Measurements from ENCODE around the gene WWP2.

The WWP2 gene

DNA sequence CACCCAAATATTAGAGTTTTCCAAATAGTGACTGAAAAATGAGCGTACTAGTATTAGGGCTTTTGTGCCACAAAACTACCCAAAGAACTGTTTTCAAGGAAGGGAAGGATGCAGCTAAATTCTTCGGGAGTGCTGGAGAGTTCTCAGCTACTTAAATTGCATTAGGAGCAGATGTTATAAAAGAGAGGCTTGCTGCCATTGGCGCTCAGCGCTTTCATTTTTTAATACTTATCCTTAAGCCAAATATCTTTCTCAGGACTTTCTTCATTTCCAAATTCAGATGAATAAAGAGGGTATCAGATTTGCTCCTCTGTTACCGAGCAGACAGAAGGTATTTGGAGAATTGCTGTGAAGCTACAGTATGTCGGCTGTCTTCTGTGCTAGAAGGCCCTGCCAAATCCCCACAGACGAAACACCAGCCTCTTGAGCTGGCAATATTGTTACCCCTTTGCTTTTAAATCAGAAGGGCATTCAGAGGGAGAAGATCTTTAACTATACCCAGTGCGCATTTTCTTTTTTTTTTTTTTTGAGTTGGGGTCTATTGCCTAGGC, 141.8 kb downstream of the WWP2 start:
- TF ChIP-seq, protein P1, sequence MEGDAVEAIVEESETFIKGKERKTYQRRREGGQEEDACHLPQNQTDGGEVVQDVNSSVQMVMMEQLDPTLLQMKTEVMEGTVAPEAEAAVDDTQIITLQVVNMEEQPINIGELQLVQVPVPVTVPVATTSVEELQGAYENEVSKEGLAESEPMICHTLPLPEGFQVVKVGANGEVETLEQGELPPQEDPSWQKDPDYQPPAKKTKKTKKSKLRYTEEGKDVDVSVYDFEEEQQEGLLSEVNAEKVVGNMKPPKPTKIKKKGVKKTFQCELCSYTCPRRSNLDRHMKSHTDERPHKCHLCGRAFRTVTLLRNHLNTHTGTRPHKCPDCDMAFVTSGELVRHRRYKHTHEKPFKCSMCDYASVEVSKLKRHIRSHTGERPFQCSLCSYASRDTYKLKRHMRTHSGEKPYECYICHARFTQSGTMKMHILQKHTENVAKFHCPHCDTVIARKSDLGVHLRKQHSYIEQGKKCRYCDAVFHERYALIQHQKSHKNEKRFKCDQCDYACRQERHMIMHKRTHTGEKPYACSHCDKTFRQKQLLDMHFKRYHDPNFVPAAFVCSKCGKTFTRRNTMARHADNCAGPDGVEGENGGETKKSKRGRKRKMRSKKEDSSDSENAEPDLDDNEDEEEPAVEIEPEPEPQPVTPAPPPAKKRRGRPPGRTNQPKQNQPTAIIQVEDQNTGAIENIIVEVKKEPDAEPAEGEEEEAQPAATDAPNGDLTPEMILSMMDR (IDR thresholded peaks at IDR 0.05; ENCODE audit: low read depth, low read length): no peak
- no peak overlapping the region for H3K4me3 ChIP-seq (replicated peaks in 1 of 2; ENCODE audit: low read depth in 2 of 2, low read length in 2 of 2)
- DNase-seq (ENCODE audit: low read depth in 2 of 2): no peak

DNA sequence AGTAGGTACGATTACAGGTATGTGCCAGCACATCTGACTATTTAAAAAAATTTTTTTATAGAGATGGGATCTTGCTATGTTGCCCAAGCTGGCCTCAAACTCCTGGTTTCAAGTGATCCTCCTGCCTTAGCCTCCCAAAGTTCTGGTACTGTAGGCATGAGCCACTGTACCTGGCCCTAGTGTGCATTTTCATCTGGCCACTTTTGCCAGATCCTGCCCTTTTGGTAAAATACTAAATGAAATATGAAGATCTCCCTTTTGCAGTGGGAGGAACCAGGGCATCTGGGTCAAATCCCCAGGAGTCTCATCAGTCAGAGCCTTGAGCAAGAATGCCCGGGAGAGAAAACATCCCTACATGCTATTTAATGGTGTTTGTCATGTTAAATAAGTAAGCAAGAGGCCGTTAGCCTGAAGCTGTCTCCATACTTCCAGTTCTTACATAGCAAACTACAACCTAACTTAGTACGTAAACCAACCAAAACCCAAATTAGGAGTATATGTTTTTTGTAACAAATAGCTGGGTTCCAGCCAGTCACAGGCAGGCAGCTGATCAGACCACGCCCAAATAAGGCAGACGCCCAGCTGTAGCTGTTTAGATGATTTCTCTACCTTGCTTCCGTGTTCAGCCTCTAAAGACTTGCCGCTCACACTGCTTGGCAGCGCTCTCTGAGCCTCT, 142.5 kb downstream of the WWP2 start:
- DNase-seq (ENCODE audit: low read depth in 2 of 2): no peak
- no peak overlapping the region for H3K4me3 ChIP-seq (replicated peaks in 1 of 2; ENCODE audit: low read depth in 2 of 2, low read length in 2 of 2)
- TF ChIP-seq, protein P1 (IDR thresholded peaks at IDR 0.05; ENCODE audit: low read depth, low read length): no peak

DNA sequence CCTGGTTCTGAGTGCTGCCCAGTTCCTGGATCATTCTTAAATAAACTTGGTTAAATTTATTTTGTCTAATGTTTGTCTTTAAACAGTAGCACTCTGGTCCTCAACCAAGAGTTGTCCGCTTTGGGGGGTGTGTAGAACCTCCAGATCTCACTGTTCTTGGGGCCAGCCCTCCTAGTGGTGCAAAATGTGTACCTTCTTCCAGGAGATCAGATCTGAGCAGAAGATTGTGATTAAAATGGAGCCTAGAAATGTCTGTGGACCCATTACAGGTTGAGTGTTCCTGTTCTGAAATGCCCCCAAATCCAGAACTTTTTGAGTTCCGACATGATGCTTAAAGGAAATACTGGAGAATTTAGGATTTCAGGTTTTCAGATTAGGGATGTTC, 143.0 kb downstream of the WWP2 start:
- H3K4me3 ChIP-seq (replicated peaks in 1 of 2; ENCODE audit: low read depth in 2 of 2, low read length in 2 of 2): no peak overlapping the region
- DNase-seq (ENCODE audit: low read depth in 2 of 2): no peak
- TF ChIP-seq, protein P1 (IDR thresholded peaks at IDR 0.05; ENCODE audit: low read depth, low read length): no peak

DNA sequence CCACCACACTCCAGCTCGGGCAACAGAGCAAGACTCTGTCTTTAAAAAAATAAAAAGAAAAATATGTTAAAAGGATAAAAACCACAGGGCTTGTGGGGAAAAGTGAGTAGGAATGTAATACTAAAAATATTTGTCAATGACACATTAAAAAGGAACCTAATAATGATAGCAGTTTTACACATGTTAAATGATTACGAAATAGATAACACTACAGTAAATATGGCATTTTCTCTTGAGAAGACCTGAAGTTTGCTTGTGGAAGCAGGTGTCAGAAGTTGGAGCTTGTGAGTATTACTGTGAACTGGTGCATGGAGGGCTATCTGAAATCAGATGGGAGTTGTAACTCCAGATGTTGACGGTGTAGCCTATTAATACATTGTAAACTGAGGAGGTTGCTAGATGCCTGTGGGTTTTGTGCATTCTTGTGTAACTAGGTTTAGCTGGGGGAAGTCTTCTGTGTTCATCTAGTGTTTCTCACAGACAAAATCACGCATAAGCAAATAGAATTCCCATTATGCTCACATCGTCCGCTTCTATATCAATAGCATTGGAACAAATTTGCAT, 144.8 kb downstream of the WWP2 start:
- TF ChIP-seq, protein P1 (IDR thresholded peaks at IDR 0.05; ENCODE audit: low read depth, low read length): no peak
- no peak overlapping the region for H3K4me3 ChIP-seq (replicated peaks in 1 of 2; ENCODE audit: low read depth in 2 of 2, low read length in 2 of 2)
- peak; percentile 32 to 57 for DNase-seq (ENCODE audit: low read depth in 2 of 2)

DNA sequence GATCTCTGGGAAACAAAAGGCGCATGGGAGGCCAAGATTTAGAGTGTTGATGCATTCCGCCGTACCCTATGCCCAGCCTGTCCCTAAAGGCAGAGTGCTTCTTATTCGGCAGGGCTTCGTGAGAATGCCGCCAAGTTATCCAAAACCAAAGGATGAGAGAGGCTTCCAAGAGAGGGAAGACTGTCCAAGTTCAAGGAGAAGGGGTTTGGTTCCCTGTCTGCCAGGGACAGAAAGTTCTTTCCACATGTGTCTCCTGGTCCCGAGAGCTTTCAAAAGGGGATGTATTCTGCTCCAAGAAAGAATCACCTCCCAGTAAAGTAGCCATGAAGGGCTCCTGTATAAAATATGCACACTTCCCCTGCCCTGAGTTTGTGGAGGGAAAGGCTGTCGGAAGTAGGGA, 146.9 kb downstream of the WWP2 start:
- H3K4me3 ChIP-seq (replicated peaks in 1 of 2; ENCODE audit: low read depth in 2 of 2, low read length in 2 of 2): no peak overlapping the region
- TF ChIP-seq, protein P1 (IDR thresholded peaks at IDR 0.05; ENCODE audit: low read depth, low read length): no peak
- no peak for DNase-seq (ENCODE audit: low read depth in 2 of 2)

DNA sequence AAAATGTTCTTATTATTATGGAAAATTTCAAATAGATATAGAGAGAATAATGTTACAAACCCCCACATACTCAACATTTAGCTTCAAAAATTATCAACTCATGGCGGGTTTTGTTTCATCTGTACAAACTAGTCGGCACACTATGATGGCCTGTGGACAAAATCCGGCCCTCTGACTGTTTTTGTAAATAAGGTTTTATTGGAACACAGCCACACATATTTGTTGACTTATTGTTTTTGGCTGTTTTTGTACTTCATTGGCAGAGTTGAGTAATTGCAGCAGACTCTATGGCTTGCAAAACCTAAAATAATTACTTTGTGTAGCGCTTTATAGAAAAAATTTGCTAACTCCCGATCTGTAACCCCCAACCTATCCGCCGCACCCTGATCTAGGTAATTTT, 147.6 kb downstream of the WWP2 start:
- peak in 1 of 2 donors; percentile 49 for DNase-seq (ENCODE audit: low read depth in 2 of 2)
- TF ChIP-seq, protein P1 (IDR thresholded peaks at IDR 0.05; ENCODE audit: low read depth, low read length): no peak
- no peak overlapping the region for H3K4me3 ChIP-seq (replicated peaks in 1 of 2; ENCODE audit: low read depth in 2 of 2, low read length in 2 of 2)
